ENCODE data around the gene ASZ1. TPM values are rescaled to one million over a fixed set of nuclear protein-coding genes. Genes with fewer than 3 reads are reported as not detected.

ASZ1 gene
- total RNA-seq, 1 experiment from 2014 or later, result not detected

DNA sequence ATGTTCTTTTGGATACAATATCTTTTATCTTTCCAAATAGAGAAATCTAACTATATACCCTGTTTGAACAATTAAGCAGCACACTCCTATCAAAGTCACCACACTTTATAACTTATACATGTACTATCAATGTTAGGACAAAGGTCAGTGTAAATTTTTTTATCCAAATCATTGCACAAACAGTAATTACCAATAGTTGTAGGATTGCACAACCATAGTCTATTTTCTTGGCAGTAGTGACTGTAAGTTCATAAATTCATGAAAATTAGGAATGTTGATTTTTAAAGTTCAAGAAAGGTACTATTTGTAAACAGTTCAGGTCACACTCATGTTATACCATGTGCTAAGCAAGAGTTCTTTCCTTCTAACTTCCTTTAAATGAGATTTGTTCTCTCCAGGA is 113.7 kb downstream of the ASZ1 start:
- Histone ChIP-seq H3K27me3 (ENCODE audit: insufficient read depth, low read length) (no peaks in the 10 kb centered on the region; the same call in 1 of the 2 replicates), H4K91ac (ENCODE audit: insufficient read length, low read depth, low read length) (no peak overlapping the region), H3K79me2 (ENCODE audit: insufficient read depth, low read length) (no peaks in the 10 kb centered on the region), H3K56ac (ENCODE audit: insufficient read length, low read depth, low read length) (no peak overlapping the region), H3K79me1 (ENCODE audit: insufficient read depth, low read depth, low read length, poor library complexity, severe bottlenecking) (no peaks in the 10 kb centered on the region), H2BK120ac (ENCODE audit: low read depth, low read length, poor library complexity, severe bottlenecking) (no peak overlapping the region), H3K27ac (ENCODE audit: insufficient read length, low read depth, low read length) (no peak overlapping the region), H3K4me2 (ENCODE audit: insufficient read depth, insufficient read length, low read length) (no peak overlapping the region), H2AK5ac (ENCODE audit: insufficient read length, low read length) (no peak overlapping the region), H2BK12ac (ENCODE audit: insufficient read length, low read depth, low read length) (no peak overlapping the region), H4K8ac (replicated peaks; ENCODE audit: insufficient read length, low read depth, low read length) (no peak overlapping the region), H3K4ac (ENCODE audit: low read depth, low read length) (no peak overlapping the region), H3K23ac (ENCODE audit: insufficient read length, low read depth, low read length) (no peak overlapping the region), H3K9me3 (ENCODE audit: control insufficient read depth, low read depth, low read length) (no peaks in the 10 kb centered on the region), H2AFZ (ENCODE audit: low read length) (no peak overlapping the region), H3K9ac (ENCODE audit: extremely low read depth, insufficient read length, low read length) (no peak overlapping the region), H2BK20ac (ENCODE audit: low read depth, low read length, poor library complexity, severe bottlenecking) (no peak overlapping the region), H2BK15ac (ENCODE audit: low read depth, low read length) (no peak overlapping the region), H4K20me1 (ENCODE audit: control insufficient read depth, insufficient read depth, insufficient read length) (no peaks in the 10 kb centered on the region), H3K4me1 (ENCODE audit: insufficient read depth, low read length) (no peaks in the 10 kb centered on the region), H4K5ac (ENCODE audit: insufficient read length, low read depth, low read length) (no peak overlapping the region), H3T11ph (ENCODE audit: low read length) (no peak overlapping the region), H3K18ac (ENCODE audit: insufficient read length, low read depth, low read length) (no peak overlapping the region), H2BK5ac (ENCODE audit: insufficient read length, low read length) (no peak overlapping the region), H3K23me2 (ENCODE audit: insufficient read length, low read depth, low read length, poor library complexity, severe bottlenecking) (no peaks in the 10 kb centered on the region), H3K14ac (ENCODE audit: insufficient read depth, low read length) (no peak overlapping the region)
- Mint-ChIP-seq H3K36me3 (ENCODE audit: insufficient read depth in 1 of 3, low read depth in 3 of 3) (no peaks in the 10 kb centered on the region), H3K27ac (no peak overlapping the region), H3K27me3 (ENCODE audit: low read depth) (peaks cover 19% of the 10 kb centered on the region), H3K4me3 (no peak overlapping the region), H3K4me1 (peaks cover 16 to 18% of the 10 kb centered on the region in 2 experiments), H3K9me3 (no peaks in the 10 kb centered on the region)
- TF ChIP-seq, protein P1, sequence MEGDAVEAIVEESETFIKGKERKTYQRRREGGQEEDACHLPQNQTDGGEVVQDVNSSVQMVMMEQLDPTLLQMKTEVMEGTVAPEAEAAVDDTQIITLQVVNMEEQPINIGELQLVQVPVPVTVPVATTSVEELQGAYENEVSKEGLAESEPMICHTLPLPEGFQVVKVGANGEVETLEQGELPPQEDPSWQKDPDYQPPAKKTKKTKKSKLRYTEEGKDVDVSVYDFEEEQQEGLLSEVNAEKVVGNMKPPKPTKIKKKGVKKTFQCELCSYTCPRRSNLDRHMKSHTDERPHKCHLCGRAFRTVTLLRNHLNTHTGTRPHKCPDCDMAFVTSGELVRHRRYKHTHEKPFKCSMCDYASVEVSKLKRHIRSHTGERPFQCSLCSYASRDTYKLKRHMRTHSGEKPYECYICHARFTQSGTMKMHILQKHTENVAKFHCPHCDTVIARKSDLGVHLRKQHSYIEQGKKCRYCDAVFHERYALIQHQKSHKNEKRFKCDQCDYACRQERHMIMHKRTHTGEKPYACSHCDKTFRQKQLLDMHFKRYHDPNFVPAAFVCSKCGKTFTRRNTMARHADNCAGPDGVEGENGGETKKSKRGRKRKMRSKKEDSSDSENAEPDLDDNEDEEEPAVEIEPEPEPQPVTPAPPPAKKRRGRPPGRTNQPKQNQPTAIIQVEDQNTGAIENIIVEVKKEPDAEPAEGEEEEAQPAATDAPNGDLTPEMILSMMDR (conservative IDR thresholded peaks at IDR 0.05), result no peak
- no peak for DNase-seq

Other genes starting within 250 kb of the ASZ1 start
- not detected in 2 replicates for gene WNT2, start 104.4 kb downstream of the ASZ1 start, total RNA-seq (2021)
- 1.1 and 1.2 TPM in 2 replicates for gene CFTR, start 52.5 kb upstream of the ASZ1 start, total RNA-seq (2021)